Tibial nerve (tissue), 4 donors: ENCODE measurements around the gene SRXN1.

ENCODE experiments used
- EP300 ChIP-seq, 2 donors: sonication (generic); formaldehyde crosslinking; IDR thresholded peaks; one replicate each; pipeline ENCODE4 v1.6.1; 2017; ENCODE audit warnings: antibody characterized with exemption in 2 of 2, mild to moderate bottlenecking in 1 of 2
- TF ChIP-seq, protein P1 (sequence below), 5 experiments: fragments of 200-600 bp in 3 of 5; fragments of 450-650 bp in 2 of 5; sonication (generic) in 3 of 5; IDR thresholded peaks; one replicate each; pipeline ENCODE4 v1.5.1; 2016 to 2019; ENCODE audit warnings: antibody characterized with exemption in 5 of 5, mild to moderate bottlenecking in 3 of 5, moderate library complexity in 2 of 5

DNA sequence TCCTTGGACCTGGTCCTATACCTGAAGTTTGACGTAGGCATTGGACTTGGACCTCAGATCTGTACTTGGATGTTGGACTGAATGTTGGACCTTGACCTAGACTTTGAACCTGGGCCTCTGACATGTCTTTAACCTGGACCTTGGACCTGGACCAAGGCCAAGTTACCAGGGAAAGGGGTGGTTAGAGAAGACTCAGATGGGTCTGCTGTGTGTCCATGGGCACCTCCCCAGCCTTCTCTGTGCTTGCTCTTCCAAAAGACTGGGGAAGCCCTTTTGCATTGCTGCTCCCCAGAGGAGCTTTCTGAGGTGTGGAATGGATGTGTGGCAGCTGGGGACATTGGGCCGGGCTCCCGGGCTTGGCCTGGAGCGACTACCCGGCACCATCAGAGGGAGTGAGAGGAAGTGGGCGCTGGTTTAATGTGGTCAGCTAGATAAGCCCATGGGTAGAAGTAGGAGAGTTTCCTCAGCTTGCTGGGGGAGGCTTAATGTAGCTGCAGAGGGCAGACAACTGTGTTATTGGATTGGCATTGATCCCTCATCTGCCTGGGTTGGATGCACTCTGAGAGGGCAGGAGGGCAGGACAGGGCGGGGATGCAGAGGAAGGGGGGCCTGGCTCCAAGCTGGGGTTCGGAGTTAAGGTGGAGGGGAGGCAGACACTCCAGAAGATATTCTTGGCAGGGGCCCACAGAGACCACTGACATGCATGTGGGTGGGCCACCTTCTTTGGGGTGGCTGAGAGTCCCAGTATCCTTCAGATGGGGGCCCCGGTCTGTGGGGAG is 18.4 kb upstream of the SRXN1 start:
- TF ChIP-seq EP300 (IDR thresholded peaks at IDR 0.05) = no peak
- TF ChIP-seq, protein P1, sequence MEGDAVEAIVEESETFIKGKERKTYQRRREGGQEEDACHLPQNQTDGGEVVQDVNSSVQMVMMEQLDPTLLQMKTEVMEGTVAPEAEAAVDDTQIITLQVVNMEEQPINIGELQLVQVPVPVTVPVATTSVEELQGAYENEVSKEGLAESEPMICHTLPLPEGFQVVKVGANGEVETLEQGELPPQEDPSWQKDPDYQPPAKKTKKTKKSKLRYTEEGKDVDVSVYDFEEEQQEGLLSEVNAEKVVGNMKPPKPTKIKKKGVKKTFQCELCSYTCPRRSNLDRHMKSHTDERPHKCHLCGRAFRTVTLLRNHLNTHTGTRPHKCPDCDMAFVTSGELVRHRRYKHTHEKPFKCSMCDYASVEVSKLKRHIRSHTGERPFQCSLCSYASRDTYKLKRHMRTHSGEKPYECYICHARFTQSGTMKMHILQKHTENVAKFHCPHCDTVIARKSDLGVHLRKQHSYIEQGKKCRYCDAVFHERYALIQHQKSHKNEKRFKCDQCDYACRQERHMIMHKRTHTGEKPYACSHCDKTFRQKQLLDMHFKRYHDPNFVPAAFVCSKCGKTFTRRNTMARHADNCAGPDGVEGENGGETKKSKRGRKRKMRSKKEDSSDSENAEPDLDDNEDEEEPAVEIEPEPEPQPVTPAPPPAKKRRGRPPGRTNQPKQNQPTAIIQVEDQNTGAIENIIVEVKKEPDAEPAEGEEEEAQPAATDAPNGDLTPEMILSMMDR (IDR thresholded peaks at IDR 0.05) = no peak
